HepG2 (cell line): ENCODE results near the gene SLC17A9. TPM values are rescaled to one million over a fixed set of nuclear protein-coding genes. Genes with fewer than 3 reads are reported as not detected.
A peak's percentile ranks its signal among the peaks of the same experiment; 100 is the strongest.

Experiments
- KLF6 ChIP-seq: IDR thresholded peaks from 2 replicates; pipeline ENCODE4 v1.8.0; 2016; ENCODE audit warnings: missing biosample characterization, missing genetic modification reagents
- RBAK ChIP-seq: sonication (generic); formaldehyde crosslinking; IDR thresholded peaks from 2 replicates; pipeline ENCODE4 v1.5.1; 2020; ENCODE audit warnings: mild to moderate bottlenecking, missing genetic modification reagents
- WIZ ChIP-seq: sonication (generic); formaldehyde crosslinking; IDR thresholded peaks from 2 replicates; pipeline ENCODE4 v1.5.1; 2020; ENCODE audit warnings: mild to moderate bottlenecking, missing genetic modification reagents
- ZNF430 ChIP-seq: sonication (generic); formaldehyde crosslinking; IDR thresholded peaks from 2 replicates; pipeline ENCODE4 v1.9.0; 2021; ENCODE audit warnings: mild to moderate bottlenecking, missing genetic modification reagents
- ZNF468 ChIP-seq: sonication (generic); formaldehyde crosslinking; IDR thresholded peaks from 2 replicates; pipeline ENCODE4 v1.8.0; 2022; ENCODE audit warnings: mild to moderate bottlenecking, moderate library complexity, missing genetic modification reagents
- ZNF589 ChIP-seq: sonication (generic); formaldehyde crosslinking; conservative IDR thresholded peaks from 2 replicates; pipeline ENCODE4 v1.8.0; 2022; ENCODE audit warnings: mild to moderate bottlenecking, moderate library complexity, missing genetic modification reagents
- ZNF781 ChIP-seq: sonication (generic); formaldehyde crosslinking; IDR thresholded peaks from 2 replicates; pipeline ENCODE4 v1.5.1; 2020; ENCODE audit warnings: borderline replicate concordance, mild to moderate bottlenecking, missing genetic modification reagents; ENCODE audit errors: not compliant biosample characterization
- polyA plus RNA-seq, 8 experiments: library from polyadenylated mRNA; depleted of rRNA in 3 of 8; stranded (reverse) in 7 of 8; unstranded in 1 of 8; fragments of >200 nt; fragmentation: Illumina TruSeq in 4 of 8; extraction: Trizol in 4 of 8; gene quantifications; 2 replicates each; pipeline versions ENCODE4 v1.2.1 to v1.2.3, GENCODE V29; 2011 to 2016; ENCODE audit warnings: low read depth in 4 of 8, missing spikeins in 1 of 8, mixed read lengths in 1 of 8; ENCODE audit not compliant: insufficient read depth in 1 of 8
- total RNA-seq, 5 experiments: library from RNA; depleted of rRNA; stranded (reverse); fragments of >200 nt; fragmentation: Illumina TruSeq; extraction: Trizol; gene quantifications; 2 replicates each; pipeline ENCODE4 v1.2.3, GENCODE V29; 2016; ENCODE audit warnings: low read depth in 1 of 5
- TF ChIP-seq, protein P1 (sequence below): sonication (generic); formaldehyde crosslinking; IDR thresholded peaks from 2 replicates; pipeline ENCODE4 v1.4.0; 2020; ENCODE audit warnings: missing genetic modification reagents, borderline replicate concordance
- TF ChIP-seq, protein P2 (sequence below): sonication (generic); formaldehyde crosslinking; IDR thresholded peaks from 2 replicates; pipeline ENCODE4 v1.4.0; 2020; ENCODE audit warnings: missing genetic modification reagents
- TF ChIP-seq, protein P3 (sequence below): sonication (generic); formaldehyde crosslinking; IDR thresholded peaks from 2 replicates; pipeline ENCODE4 v1.4.0; 2020; ENCODE audit warnings: missing genetic modification reagents, borderline replicate concordance
- TF ChIP-seq, protein P4 (sequence below): sonication (generic); formaldehyde crosslinking; IDR thresholded peaks from 2 replicates; pipeline ENCODE4 v1.4.0; 2020; ENCODE audit warnings: missing genetic modification reagents
- TF ChIP-seq, protein P5 (sequence below): sonication (generic); formaldehyde crosslinking; IDR thresholded peaks from 2 replicates; pipeline ENCODE4 v1.4.0; 2020; ENCODE audit warnings: low read depth, mild to moderate bottlenecking, missing genetic modification reagents
- TF ChIP-seq, protein P6 (sequence below), 2 experiments: IDR thresholded peaks; 2 replicates each; pipeline ENCODE4 v1.6.1; 2011 to 2012; ENCODE audit warnings: low read length in 2 of 2, borderline replicate concordance in 1 of 2, low read depth in 1 of 2, mild to moderate bottlenecking in 1 of 2, moderate library complexity in 1 of 2

Gene SLC17A9
- total and polyA plus RNA-seq, 2 of the 13 experiments (the other 11 are each of a cell fraction or from before 2014, with no cell fraction given), result 110 to 191 TPM

- TF ChIP-seq, protein P1, sequence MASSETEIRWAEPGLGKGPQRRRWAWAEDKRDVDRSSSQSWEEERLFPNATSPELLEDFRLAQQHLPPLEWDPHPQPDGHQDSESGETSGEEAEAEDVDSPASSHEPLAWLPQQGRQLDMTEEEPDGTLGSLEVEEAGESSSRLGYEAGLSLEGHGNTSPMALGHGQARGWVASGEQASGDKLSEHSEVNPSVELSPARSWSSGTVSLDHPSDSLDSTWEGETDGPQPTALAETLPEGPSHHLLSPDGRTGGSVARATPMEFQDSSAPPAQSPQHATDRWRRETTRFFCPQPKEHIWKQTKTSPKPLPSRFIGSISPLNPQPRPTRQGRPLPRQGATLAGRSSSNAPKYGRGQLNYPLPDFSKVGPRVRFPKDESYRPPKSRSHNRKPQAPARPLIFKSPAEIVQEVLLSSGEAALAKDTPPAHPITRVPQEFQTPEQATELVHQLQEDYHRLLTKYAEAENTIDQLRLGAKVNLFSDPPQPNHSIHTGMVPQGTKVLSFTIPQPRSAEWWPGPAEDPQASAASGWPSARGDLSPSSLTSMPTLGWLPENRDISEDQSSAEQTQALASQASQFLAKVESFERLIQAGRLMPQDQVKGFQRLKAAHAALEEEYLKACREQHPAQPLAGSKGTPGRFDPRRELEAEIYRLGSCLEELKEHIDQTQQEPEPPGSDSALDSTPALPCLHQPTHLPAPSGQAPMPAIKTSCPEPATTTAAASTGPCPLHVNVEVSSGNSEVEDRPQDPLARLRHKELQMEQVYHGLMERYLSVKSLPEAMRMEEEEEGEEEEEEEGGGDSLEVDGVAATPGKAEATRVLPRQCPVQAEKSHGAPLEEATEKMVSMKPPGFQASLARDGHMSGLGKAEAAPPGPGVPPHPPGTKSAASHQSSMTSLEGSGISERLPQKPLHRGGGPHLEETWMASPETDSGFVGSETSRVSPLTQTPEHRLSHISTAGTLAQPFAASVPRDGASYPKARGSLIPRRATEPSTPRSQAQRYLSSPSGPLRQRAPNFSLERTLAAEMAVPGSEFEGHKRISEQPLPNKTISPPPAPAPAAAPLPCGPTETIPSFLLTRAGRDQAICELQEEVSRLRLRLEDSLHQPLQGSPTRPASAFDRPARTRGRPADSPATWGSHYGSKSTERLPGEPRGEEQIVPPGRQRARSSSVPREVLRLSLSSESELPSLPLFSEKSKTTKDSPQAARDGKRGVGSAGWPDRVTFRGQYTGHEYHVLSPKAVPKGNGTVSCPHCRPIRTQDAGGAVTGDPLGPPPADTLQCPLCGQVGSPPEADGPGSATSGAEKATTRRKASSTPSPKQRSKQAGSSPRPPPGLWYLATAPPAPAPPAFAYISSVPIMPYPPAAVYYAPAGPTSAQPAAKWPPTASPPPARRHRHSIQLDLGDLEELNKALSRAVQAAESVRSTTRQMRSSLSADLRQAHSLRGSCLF (CRISPR knock-in tag), result no peak
- TF ChIP-seq ZNF430 (CRISPR knock-in tag) (peak; percentile 98), WIZ (CRISPR knock-in tag) (peak; percentile 55; the same call in 1 of the 2 replicates), ZNF468 (CRISPR knock-in tag) (no peak), RBAK (no peak), ZNF589 (CRISPR knock-in tag) (peak; percentile 79; the same call in 1 of the 2 replicates), ZNF781 (no peak), KLF6 (CRISPR knock-in tag) (peak; percentile 89)
- TF ChIP-seq, protein P2, sequence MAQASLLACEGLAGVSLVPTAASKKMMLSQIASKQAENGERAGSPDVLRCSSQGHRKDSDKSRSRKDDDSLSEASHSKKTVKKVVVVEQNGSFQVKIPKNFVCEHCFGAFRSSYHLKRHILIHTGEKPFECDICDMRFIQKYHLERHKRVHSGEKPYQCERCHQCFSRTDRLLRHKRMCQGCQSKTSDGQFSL (CRISPR knock-in tag), result no peak; the same call in 1 of the 2 replicates
- TF ChIP-seq, protein P3, sequence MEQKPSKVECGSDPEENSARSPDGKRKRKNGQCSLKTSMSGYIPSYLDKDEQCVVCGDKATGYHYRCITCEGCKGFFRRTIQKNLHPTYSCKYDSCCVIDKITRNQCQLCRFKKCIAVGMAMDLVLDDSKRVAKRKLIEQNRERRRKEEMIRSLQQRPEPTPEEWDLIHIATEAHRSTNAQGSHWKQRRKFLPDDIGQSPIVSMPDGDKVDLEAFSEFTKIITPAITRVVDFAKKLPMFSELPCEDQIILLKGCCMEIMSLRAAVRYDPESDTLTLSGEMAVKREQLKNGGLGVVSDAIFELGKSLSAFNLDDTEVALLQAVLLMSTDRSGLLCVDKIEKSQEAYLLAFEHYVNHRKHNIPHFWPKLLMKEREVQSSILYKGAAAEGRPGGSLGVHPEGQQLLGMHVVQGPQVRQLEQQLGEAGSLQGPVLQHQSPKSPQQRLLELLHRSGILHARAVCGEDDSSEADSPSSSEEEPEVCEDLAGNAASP (CRISPR knock-in tag), result peak; percentile 97
- TF ChIP-seq, protein P4, sequence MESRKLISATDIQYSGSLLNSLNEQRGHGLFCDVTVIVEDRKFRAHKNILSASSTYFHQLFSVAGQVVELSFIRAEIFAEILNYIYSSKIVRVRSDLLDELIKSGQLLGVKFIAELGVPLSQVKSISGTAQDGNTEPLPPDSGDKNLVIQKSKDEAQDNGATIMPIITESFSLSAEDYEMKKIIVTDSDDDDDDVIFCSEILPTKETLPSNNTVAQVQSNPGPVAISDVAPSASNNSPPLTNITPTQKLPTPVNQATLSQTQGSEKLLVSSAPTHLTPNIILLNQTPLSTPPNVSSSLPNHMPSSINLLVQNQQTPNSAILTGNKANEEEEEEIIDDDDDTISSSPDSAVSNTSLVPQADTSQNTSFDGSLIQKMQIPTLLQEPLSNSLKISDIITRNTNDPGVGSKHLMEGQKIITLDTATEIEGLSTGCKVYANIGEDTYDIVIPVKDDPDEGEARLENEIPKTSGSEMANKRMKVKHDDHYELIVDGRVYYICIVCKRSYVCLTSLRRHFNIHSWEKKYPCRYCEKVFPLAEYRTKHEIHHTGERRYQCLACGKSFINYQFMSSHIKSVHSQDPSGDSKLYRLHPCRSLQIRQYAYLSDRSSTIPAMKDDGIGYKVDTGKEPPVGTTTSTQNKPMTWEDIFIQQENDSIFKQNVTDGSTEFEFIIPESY (CRISPR knock-in tag), result peak; percentile 80
- TF ChIP-seq, protein P5, sequence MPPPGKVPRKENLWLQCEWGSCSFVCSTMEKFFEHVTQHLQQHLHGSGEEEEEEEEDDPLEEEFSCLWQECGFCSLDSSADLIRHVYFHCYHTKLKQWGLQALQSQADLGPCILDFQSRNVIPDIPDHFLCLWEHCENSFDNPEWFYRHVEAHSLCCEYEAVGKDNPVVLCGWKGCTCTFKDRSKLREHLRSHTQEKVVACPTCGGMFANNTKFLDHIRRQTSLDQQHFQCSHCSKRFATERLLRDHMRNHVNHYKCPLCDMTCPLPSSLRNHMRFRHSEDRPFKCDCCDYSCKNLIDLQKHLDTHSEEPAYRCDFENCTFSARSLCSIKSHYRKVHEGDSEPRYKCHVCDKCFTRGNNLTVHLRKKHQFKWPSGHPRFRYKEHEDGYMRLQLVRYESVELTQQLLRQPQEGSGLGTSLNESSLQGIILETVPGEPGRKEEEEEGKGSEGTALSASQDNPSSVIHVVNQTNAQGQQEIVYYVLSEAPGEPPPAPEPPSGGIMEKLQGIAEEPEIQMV, result peak; percentile 89
- TF ChIP-seq, protein P6, sequence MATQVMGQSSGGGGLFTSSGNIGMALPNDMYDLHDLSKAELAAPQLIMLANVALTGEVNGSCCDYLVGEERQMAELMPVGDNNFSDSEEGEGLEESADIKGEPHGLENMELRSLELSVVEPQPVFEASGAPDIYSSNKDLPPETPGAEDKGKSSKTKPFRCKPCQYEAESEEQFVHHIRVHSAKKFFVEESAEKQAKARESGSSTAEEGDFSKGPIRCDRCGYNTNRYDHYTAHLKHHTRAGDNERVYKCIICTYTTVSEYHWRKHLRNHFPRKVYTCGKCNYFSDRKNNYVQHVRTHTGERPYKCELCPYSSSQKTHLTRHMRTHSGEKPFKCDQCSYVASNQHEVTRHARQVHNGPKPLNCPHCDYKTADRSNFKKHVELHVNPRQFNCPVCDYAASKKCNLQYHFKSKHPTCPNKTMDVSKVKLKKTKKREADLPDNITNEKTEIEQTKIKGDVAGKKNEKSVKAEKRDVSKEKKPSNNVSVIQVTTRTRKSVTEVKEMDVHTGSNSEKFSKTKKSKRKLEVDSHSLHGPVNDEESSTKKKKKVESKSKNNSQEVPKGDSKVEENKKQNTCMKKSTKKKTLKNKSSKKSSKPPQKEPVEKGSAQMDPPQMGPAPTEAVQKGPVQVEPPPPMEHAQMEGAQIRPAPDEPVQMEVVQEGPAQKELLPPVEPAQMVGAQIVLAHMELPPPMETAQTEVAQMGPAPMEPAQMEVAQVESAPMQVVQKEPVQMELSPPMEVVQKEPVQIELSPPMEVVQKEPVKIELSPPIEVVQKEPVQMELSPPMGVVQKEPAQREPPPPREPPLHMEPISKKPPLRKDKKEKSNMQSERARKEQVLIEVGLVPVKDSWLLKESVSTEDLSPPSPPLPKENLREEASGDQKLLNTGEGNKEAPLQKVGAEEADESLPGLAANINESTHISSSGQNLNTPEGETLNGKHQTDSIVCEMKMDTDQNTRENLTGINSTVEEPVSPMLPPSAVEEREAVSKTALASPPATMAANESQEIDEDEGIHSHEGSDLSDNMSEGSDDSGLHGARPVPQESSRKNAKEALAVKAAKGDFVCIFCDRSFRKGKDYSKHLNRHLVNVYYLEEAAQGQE (IDR thresholded peaks at IDR 0.05; ENCODE audit: borderline replicate concordance in 1 of 2, low read depth in 1 of 2, low read length in 2 of 2), result 0 out of 4 replicates have a peak, but pooled peaks of 1 of the 2 experiments have one; percentile 30
Observed at GRCh38 chr20:62916703-62917476, 35.6 kb upstream of the SLC17A9 start (continued).
